ENCODE measurements around the gene ELFN1. TPM values are rescaled to one million over a fixed set of nuclear protein-coding genes. Genes with fewer than 3 reads are reported as not detected.

The ELFN1 gene
- total and polyA plus RNA-seq, 12 donors: 0.05 to 2.8 (median 0.86) TPM

DNA sequence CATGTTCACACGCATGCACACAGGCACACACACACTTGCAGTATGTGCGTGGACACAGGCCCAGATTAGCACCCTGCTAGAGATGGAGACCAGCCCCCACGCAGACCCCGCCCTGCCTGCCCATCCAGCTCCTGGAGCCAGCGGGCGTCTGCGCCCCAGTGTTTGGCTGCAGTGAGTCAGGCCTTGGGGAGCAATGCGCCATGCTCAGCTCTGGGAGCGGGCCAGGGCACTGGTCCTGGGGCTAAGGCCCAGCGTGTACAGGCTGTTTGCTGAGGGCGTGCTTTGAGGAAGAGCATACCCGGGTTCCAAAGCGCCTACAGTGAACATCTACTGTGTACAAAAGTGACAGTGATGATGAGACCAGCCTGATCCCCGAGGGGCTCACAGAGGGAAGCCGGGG is 16.0 kb upstream of the ELFN1 start:
- no peak overlapping the region for H3K27ac ChIP-seq
- 75 to 84% (median 79%) methylated on average over 5 to 15 of the region's 15 CpGs for WGBS, 4 donors
- no peaks in the 10 kb centered on the region for H3K36me3 ChIP-seq (replicated peaks in 1 of 2)
- no peaks in the 10 kb centered on the region for H3K4me1 ChIP-seq (replicated peaks in 1 of 2)
- H3K4me3 ChIP-seq: no peak overlapping the region
- intact Hi-C loops (cut with DNase I): no loop called here
- TF ChIP-seq POLR2A (IDR thresholded peaks at IDR 0.05): no peak
- TF ChIP-seq, protein P1, sequence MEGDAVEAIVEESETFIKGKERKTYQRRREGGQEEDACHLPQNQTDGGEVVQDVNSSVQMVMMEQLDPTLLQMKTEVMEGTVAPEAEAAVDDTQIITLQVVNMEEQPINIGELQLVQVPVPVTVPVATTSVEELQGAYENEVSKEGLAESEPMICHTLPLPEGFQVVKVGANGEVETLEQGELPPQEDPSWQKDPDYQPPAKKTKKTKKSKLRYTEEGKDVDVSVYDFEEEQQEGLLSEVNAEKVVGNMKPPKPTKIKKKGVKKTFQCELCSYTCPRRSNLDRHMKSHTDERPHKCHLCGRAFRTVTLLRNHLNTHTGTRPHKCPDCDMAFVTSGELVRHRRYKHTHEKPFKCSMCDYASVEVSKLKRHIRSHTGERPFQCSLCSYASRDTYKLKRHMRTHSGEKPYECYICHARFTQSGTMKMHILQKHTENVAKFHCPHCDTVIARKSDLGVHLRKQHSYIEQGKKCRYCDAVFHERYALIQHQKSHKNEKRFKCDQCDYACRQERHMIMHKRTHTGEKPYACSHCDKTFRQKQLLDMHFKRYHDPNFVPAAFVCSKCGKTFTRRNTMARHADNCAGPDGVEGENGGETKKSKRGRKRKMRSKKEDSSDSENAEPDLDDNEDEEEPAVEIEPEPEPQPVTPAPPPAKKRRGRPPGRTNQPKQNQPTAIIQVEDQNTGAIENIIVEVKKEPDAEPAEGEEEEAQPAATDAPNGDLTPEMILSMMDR (IDR thresholded peaks at IDR 0.05): no peak
- peaks cover 4% of the 10 kb centered on the region for H3K27me3 ChIP-seq
- no peak for DNase-seq
- no peaks in the 10 kb centered on the region for H3K9me3 ChIP-seq (replicated peaks in 1 of 3)

DNA sequence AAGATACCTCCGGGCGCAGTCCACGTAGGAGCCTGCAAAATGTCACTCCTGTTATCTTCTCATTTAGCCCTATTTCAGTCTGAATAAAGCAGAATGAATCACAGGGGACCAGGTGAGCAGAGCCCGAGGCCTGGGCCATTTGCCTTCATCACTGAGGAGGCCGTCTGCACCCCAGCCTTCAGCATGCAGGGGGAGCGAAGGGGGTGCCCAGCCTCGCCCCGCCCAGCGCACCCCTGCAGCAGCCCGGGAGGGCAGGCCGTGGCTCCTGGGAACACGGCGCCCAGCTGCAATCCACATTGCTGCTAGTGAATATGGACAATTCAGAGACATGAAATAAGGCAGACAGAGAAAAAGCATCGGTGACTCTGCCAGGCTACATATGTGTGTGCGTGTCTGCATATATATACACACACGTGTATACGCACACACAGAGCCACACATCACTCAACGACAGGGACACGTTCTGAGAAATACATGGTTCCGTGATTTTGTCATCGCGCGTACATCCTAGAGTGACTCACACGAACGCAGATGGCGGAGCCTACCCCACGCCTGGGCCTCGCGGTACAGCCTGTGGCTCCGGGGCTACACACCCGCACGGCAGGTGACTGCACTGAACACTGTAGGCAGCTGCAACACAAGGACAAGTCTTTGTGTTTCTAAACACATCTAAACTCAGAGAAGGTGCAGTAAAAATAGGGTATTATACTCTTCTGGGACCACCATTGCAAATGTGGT is 15.2 kb upstream of the ELFN1 start:
- H3K9me3 ChIP-seq (replicated peaks in 1 of 3): no peaks in the 10 kb centered on the region
- intact Hi-C loops (cut with DNase I): no loop called here
- no peak overlapping the region for H3K4me3 ChIP-seq
- no peak for TF ChIP-seq POLR2A (IDR thresholded peaks at IDR 0.05)
- TF ChIP-seq, protein P1 (IDR thresholded peaks at IDR 0.05): no peak
- no peaks in the 10 kb centered on the region for H3K36me3 ChIP-seq (replicated peaks in 1 of 2)
- 80 to 87% (median 85%) methylated on average over 21 to 32 of the region's 32 CpGs for WGBS, 4 donors
- H3K4me1 ChIP-seq (replicated peaks in 1 of 2): no peaks in the 10 kb centered on the region
- H3K27ac ChIP-seq: no peak overlapping the region
- peaks cover 4% of the 10 kb centered on the region for H3K27me3 ChIP-seq
- DNase-seq: no peak

DNA sequence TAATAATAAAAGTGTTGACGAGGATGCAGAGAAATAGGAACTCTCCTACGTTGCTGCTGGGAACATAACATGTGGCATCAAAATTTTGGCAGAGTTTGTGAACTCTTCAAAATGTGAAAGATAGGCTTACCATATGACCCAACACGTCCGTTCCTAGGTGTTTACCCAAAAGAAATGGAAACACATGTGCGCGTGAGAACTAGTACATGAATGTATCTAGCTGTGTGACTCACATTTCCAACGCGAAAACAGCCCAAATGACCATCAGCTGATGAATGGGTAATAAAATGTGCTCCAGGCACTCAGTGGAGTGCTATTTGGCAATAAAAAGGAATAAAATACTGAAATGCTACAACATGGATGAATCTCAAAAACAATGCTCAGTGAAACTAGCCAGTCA is 10.4 kb upstream of the ELFN1 start:
- Histone ChIP-seq H3K36me3 (replicated peaks in 1 of 2) (no peaks in the 10 kb centered on the region), H3K27ac (no peak overlapping the region), H3K4me3 (no peak overlapping the region), H3K9me3 (replicated peaks in 1 of 3) (no peaks in the 10 kb centered on the region), H3K4me1 (replicated peaks in 1 of 2) (peaks cover 0 to 6% of the 10 kb centered on the region in 2 donors), H3K27me3 (peaks cover 17% of the 10 kb centered on the region)
- no peak for DNase-seq
- WGBS, 4 donors: 73 to 75% (median 73%) methylated on average over 8 of the region's 8 CpGs
- TF ChIP-seq, protein P1 (IDR thresholded peaks at IDR 0.05): no peak
- TF ChIP-seq POLR2A (IDR thresholded peaks at IDR 0.05): no peak
- intact Hi-C loops (cut with DNase I): loop anchor here (10.0 kb wide), 1 partner anchor 685 kb away; no protein-coding TSS in a partner anchor

DNA sequence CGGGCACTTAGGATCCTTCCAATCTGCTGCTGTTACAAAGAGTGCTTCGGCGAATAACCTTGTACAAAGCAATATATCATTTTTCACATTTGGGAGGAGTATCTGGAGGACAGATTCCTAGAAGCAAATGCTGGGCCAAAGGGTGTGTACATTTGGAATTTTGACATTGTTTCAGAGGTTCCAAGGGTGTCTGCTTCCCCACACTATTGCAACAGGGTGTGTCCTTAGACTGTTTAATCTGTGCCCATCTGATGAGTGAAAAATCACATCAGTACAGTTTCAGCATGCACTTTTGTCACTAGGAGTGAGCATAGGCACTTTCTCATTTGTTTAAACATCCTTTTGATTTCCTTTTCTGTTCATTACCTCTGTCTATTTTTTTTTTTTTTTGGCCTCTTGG is 8.6 kb upstream of the ELFN1 start:
- H3K4me3 ChIP-seq: no peak overlapping the region
- intact Hi-C loops (cut with DNase I): loop anchor here (10.0 kb wide), 1 partner anchor 683 kb away; no protein-coding TSS in a partner anchor

More for the DNA sequence above, 8.6 kb upstream of the ELFN1 start:
- Histone ChIP-seq H3K4me1 (replicated peaks in 1 of 2) (peaks cover 8 to 18% of the 10 kb centered on the region in 2 donors), H3K9me3 (replicated peaks in 1 of 3) (no peaks in the 10 kb centered on the region), H3K27me3 (peaks cover 27% of the 10 kb centered on the region), H3K27ac (no peak overlapping the region), H3K36me3 (replicated peaks in 1 of 2) (no peaks in the 10 kb centered on the region)
- WGBS, 4 donors: 21 to 29% (median 26%) methylated on average over 3 of the region's 3 CpGs
- TF ChIP-seq, protein P1 (IDR thresholded peaks at IDR 0.05): no peak
- TF ChIP-seq POLR2A (IDR thresholded peaks at IDR 0.05): no peak
- DNase-seq: no peak
